Measurements from ENCODE around the gene ABLIM3. TPM values are rescaled to one million over a fixed set of nuclear protein-coding genes. Genes with fewer than 3 reads are reported as not detected.

The ABLIM3 gene
- total and polyA plus RNA-seq, 7 donors, result 18.7 to 54.5 (median 35.0) TPM

- TF ChIP-seq CTCF (IDR thresholded peaks at IDR 0.05), result no peak
- no peaks in the 10 kb centered on the region for H3K9me3 ChIP-seq
- no peak overlapping the region for H3K27ac ChIP-seq
- WGBS, 3 donors, result 97 to 100% (median 100%) methylated on average over 3 of the region's 3 CpGs
- H3K36me3 ChIP-seq (ENCODE audit: insufficient read depth in 1 of 2, low read depth in 1 of 2), result peaks cover 0 to 22% of the 10 kb centered on the region in 2 donors
- intact Hi-C loops (cut with DNase I), result no loop called here
- DNase-seq (no peak), ATAC-seq (no peak)
- no peaks in the 10 kb centered on the region for H3K27me3 ChIP-seq (ENCODE audit: insufficient read depth in 3 of 3, low read length in 2 of 3)
- no peak overlapping the region for H3K4me3 ChIP-seq
- H3K4me1 ChIP-seq, result no peaks in the 10 kb centered on the region
These were observed 47.1 kb downstream of the ABLIM3 start for GRCh38 chr5:149188383-149188782.

GRCh38 chr5:149195337-149195887 is 54.1 kb downstream of the ABLIM3 start:
- H3K36me3 ChIP-seq (ENCODE audit: insufficient read depth in 1 of 2, low read depth in 1 of 2), result peaks cover 0 to 30% of the 10 kb centered on the region in 2 donors
- H3K4me3 ChIP-seq, result no peak overlapping the region
- 43 to 50% (median 46%) methylated on average over 9 of the region's 9 CpGs for WGBS, 3 donors
- peak overlapping the region; percentile 31 for H3K27ac ChIP-seq
- H3K9me3 ChIP-seq, result no peaks in the 10 kb centered on the region
- no peaks in the 10 kb centered on the region for H3K27me3 ChIP-seq (ENCODE audit: insufficient read depth in 3 of 3, low read length in 2 of 3)
- no peak for TF ChIP-seq CTCF (IDR thresholded peaks at IDR 0.05)
- peak in 1 of 2 donors; percentile 64 for DNase-seq
- intact Hi-C loops (cut with DNase I), result no loop called here
- peak in 2 of 4 donors; percentile 67 to 74 for ATAC-seq
- no peaks in the 10 kb centered on the region for H3K4me1 ChIP-seq

GRCh38 chr5:149195962-149196361 is 54.7 kb downstream of the ABLIM3 start:
- TF ChIP-seq CTCF (IDR thresholded peaks at IDR 0.05), result no peak
- peak in 1 of 4 donors; percentile 10 for ATAC-seq
- no peak for DNase-seq
- Histone ChIP-seq H3K4me1 (no peaks in the 10 kb centered on the region), H3K4me3 (no peak overlapping the region), H3K27ac (peak overlapping the region; percentile 31), H3K9me3 (no peaks in the 10 kb centered on the region), H3K27me3 (ENCODE audit: insufficient read depth in 3 of 3, low read length in 2 of 3) (no peaks in the 10 kb centered on the region), H3K36me3 (ENCODE audit: insufficient read depth in 1 of 2, low read depth in 1 of 2) (peaks cover 0 to 35% of the 10 kb centered on the region in 2 donors)
- intact Hi-C loops (cut with DNase I), result no loop called here
- 71 to 87% (median 86%) methylated on average over 1 of the region's 1 CpG for WGBS, 3 donors

- Histone ChIP-seq H3K9me3 (no peaks in the 10 kb centered on the region), H3K36me3 (ENCODE audit: insufficient read depth in 1 of 2, low read depth in 1 of 2) (peaks cover 0 to 56% of the 10 kb centered on the region in 2 donors), H3K27ac (no peak overlapping the region), H3K4me1 (no peaks in the 10 kb centered on the region), H3K27me3 (ENCODE audit: insufficient read depth in 3 of 3, low read length in 2 of 3) (no peaks in the 10 kb centered on the region), H3K4me3 (no peak overlapping the region)
- no peak for TF ChIP-seq CTCF (IDR thresholded peaks at IDR 0.05)
- DNase-seq (no peak), ATAC-seq (no peak)
- WGBS, 3 donors, result 95 to 96% (median 95%) methylated on average over 9 of the region's 9 CpGs
- intact Hi-C loops (cut with DNase I), result no loop called here
These were observed 56.9 kb downstream of the ABLIM3 start for GRCh38 chr5:149198148-149198547.

GRCh38 chr5:149200355-149200754 is 59.1 kb downstream of the ABLIM3 start:
- Histone ChIP-seq H3K9me3 (no peaks in the 10 kb centered on the region), H3K27ac (no peak overlapping the region), H3K36me3 (ENCODE audit: insufficient read depth in 1 of 2, low read depth in 1 of 2) (peaks cover 0 to 64% of the 10 kb centered on the region in 2 donors), H3K27me3 (ENCODE audit: insufficient read depth in 3 of 3, low read length in 2 of 3) (no peaks in the 10 kb centered on the region), H3K4me1 (peaks cover 14% of the 10 kb centered on the region), H3K4me3 (no peak overlapping the region)
- ATAC-seq (no peak), DNase-seq (no peak)
- intact Hi-C loops (cut with DNase I), result no loop called here
- no peak for TF ChIP-seq CTCF (IDR thresholded peaks at IDR 0.05)
- WGBS, 3 donors, result 60 to 73% (median 60%) methylated on average over 6 of the region's 6 CpGs
